Measurements from ENCODE around the gene ITIH2.
"Not testable (repeated sequence)": the region's sequence is repeated elsewhere in the genome, so short reads cannot be mapped to it uniquely, and the experiment has no call there.

The ITIH2 gene

GRCh38 chr10:7703140-7703539 is at the start of gene ITIH2:
Gene ITIH2, plus strand, starts transcription at chr10:7703316. Its CDS starts 119 bp downstream, at chr10:7703435.
- TF ChIP-seq CTCF (IDR thresholded peaks at IDR 0.05; ENCODE audit: insufficient read depth, low read length, missing control alignments), result no peak
- DNase-seq (ENCODE audit: low read depth, low spot score), result no peak
- ChIA-PET POLR2A (no interaction called here), CTCF (interaction anchor here (1.2 kb wide), 1 partner anchor 16 kb away, joined by 6 read pairs; no protein-coding TSS in a partner anchor)
- H3K4me3 ChIP-seq (ENCODE audit: low read depth, low read length), result no peak within 1 kb of the TSS

- H3K4me3 ChIP-seq (ENCODE audit: low read depth, low read length); POLR2A ChIA-PET; DNase-seq (ENCODE audit: low read depth, low spot score); CTCF ChIA-PET: not testable (repeated sequence)
Observed at GRCh38 chr10:7657079-7657478, 46.0 kb upstream of the ITIH2 start.

- CTCF ChIA-PET, result no interaction called here
- DNase-seq (ENCODE audit: low read depth, low spot score), result no peak
- no peak overlapping the region for H3K4me3 ChIP-seq (ENCODE audit: low read depth, low read length)
- POLR2A ChIA-PET, result no interaction called here
- no peak for TF ChIP-seq CTCF (IDR thresholded peaks at IDR 0.05; ENCODE audit: insufficient read depth, low read length, missing control alignments)
Observed at GRCh38 chr10:7657552-7657951, 45.6 kb upstream of the ITIH2 start.

GRCh38 chr10:7659560-7659959 is 43.6 kb upstream of the ITIH2 start:
- no peak for TF ChIP-seq CTCF (IDR thresholded peaks at IDR 0.05; ENCODE audit: insufficient read depth, low read length, missing control alignments)
- CTCF ChIA-PET, result no interaction called here
- no peak overlapping the region for H3K4me3 ChIP-seq (ENCODE audit: low read depth, low read length)
- DNase-seq (ENCODE audit: low read depth, low spot score), result no peak
- POLR2A ChIA-PET, result no interaction called here

GRCh38 chr10:7662522-7662921 is 40.6 kb upstream of the ITIH2 start:
- H3K4me3 ChIP-seq (ENCODE audit: low read depth, low read length), result no peak overlapping the region
- ChIA-PET CTCF (interaction anchor here (0.7 to 1.4 kb wide), 2 partner anchors 14 to 23 kb away, joined by 3 read pairs; no protein-coding TSS in a partner anchor), POLR2A (no interaction called here)
- no peak for DNase-seq (ENCODE audit: low read depth, low spot score)
- no peak for TF ChIP-seq CTCF (IDR thresholded peaks at IDR 0.05; ENCODE audit: insufficient read depth, low read length, missing control alignments)

- CTCF ChIA-PET, result no interaction called here
- POLR2A ChIA-PET, result no interaction called here
- TF ChIP-seq CTCF (IDR thresholded peaks at IDR 0.05; ENCODE audit: insufficient read depth, low read length, missing control alignments), result no peak
- no peak for DNase-seq (ENCODE audit: low read depth, low spot score)
- no peak overlapping the region for H3K4me3 ChIP-seq (ENCODE audit: low read depth, low read length)
Observed at GRCh38 chr10:7664707-7665106, 38.4 kb upstream of the ITIH2 start.

GRCh38 chr10:7665767-7666166 is 37.3 kb upstream of the ITIH2 start:
- ChIA-PET POLR2A (no interaction called here), CTCF (interaction anchor here (1.2 kb wide), 1 partner anchor 21 kb away, joined by 4 read pairs; no protein-coding TSS in a partner anchor)
- no peak for DNase-seq (ENCODE audit: low read depth, low spot score)
- no peak for TF ChIP-seq CTCF (IDR thresholded peaks at IDR 0.05; ENCODE audit: insufficient read depth, low read length, missing control alignments)
- no peak overlapping the region for H3K4me3 ChIP-seq (ENCODE audit: low read depth, low read length)

All from AG04449 (cell line).